Measurements from ENCODE around the gene HOXB7.

HOXB7 gene

DNA sequence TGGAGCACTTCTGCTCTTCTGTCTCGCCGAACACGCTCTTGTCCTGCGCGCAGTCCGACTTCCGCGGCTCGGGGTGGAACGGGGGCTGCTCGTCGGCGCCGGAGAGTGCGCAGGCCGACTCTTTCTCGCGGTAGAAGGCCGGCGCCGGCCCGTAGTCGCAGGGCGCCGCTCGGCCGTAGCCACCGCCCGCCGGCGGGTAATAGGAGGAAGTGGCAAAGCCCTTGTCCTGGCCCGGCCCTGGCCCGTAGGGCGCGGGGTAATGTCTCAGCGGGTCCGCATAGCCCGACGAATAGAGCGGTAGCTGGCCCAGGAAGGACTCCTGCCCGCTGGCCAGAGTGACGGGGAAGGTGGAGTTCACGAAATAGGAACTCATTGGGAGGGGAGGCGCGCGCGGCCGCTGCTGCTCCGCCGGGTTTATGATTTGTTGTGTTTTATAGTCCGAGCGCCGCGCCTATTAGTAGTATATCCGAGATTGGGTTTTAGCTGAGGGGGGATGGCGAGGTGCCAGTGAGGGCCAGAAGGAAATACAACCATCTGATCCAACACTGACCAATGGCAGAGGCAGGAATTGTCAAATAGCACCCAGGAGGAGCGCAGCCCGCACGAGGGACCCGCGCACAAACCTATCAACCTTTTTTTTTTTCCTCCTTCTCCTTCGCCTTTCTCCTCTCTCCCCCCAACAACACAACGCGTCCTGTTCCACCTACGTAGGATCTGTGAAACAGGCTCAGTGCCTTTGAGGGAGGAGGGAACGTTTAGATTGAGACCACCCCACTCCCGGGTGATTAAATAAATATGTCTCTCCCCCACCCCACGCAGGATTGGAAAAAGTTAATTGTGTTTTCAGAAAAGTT is 12.8 kb downstream of the HOXB7 start:
- Histone ChIP-seq H3K4me3 (ENCODE audit: low read length) (no peak overlapping the region), H3K36me3 (ENCODE audit: control insufficient read depth, insufficient read depth, low read length) (no peaks in the 10 kb centered on the region), H3K4me1 (ENCODE audit: control insufficient read depth, insufficient read depth, low read length) (peaks cover 4% of the 10 kb centered on the region; the same call in 1 of the 2 replicates), H3K27me3 (ENCODE audit: control insufficient read depth, insufficient read depth, low read length) (peaks cover 96% of the 10 kb centered on the region), H3K9me3 (ENCODE audit: control insufficient read depth, insufficient read depth, low read length) (no peaks in the 10 kb centered on the region), H3K27ac (ENCODE audit: low read length) (no peak overlapping the region)
- no peak for DNase-seq (ENCODE audit: low read depth, low spot score)
- no CpG with 5 or more reads among the region's 68 CpGs for WGBS (ENCODE audit: insufficient coverage, insufficient read length)

GRCh38 chr17:48597528-48597777 is 13.4 kb downstream of the HOXB7 start:
- DNase-seq (ENCODE audit: low read depth, low spot score) = no peak
- WGBS (ENCODE audit: insufficient coverage, insufficient read length) = no CpG with 5 or more reads among the region's 16 CpGs
- H3K36me3 ChIP-seq (ENCODE audit: control insufficient read depth, insufficient read depth, low read length) = no peaks in the 10 kb centered on the region
- peaks cover 96% of the 10 kb centered on the region for H3K27me3 ChIP-seq (ENCODE audit: control insufficient read depth, insufficient read depth, low read length)
- H3K27ac ChIP-seq (ENCODE audit: low read length) = no peak overlapping the region
- H3K9me3 ChIP-seq (ENCODE audit: control insufficient read depth, insufficient read depth, low read length) = no peaks in the 10 kb centered on the region
- peaks cover 4% of the 10 kb centered on the region; the same call in 1 of the 2 replicates for H3K4me1 ChIP-seq (ENCODE audit: control insufficient read depth, insufficient read depth, low read length)
- H3K4me3 ChIP-seq (ENCODE audit: low read length) = no peak overlapping the region

- no peaks in the 10 kb centered on the region for H3K36me3 ChIP-seq (ENCODE audit: control insufficient read depth, insufficient read depth, low read length)
- no peak overlapping the region for H3K27ac ChIP-seq (ENCODE audit: low read length)
- no peak overlapping the region for H3K4me3 ChIP-seq (ENCODE audit: low read length)
- peaks cover 4% of the 10 kb centered on the region; the same call in 1 of the 2 replicates for H3K4me1 ChIP-seq (ENCODE audit: control insufficient read depth, insufficient read depth, low read length)
- peaks cover 96% of the 10 kb centered on the region for H3K27me3 ChIP-seq (ENCODE audit: control insufficient read depth, insufficient read depth, low read length)
- no CpG with 5 or more reads among the region's 26 CpGs for WGBS (ENCODE audit: insufficient coverage, insufficient read length)
- DNase-seq (ENCODE audit: low read depth, low spot score) = no peak
- no peaks in the 10 kb centered on the region for H3K9me3 ChIP-seq (ENCODE audit: control insufficient read depth, insufficient read depth, low read length)
Measured at GRCh38 chr17:48596735-48597527, 13.9 kb downstream of the HOXB7 start.

- no peak for DNase-seq (ENCODE audit: low read depth, low spot score)
- Histone ChIP-seq H3K4me1 (ENCODE audit: control insufficient read depth, insufficient read depth, low read length) (0 out of 2 replicates have a peak, but pooled peaks cover 4% of the 10 kb centered on the region), H3K36me3 (ENCODE audit: control insufficient read depth, insufficient read depth, low read length) (no peaks in the 10 kb centered on the region), H3K4me3 (ENCODE audit: low read length) (no peak overlapping the region), H3K9me3 (ENCODE audit: control insufficient read depth, insufficient read depth, low read length) (no peaks in the 10 kb centered on the region), H3K27ac (ENCODE audit: low read length) (no peak overlapping the region), H3K27me3 (ENCODE audit: control insufficient read depth, insufficient read depth, low read length) (peaks cover 96% of the 10 kb centered on the region)
- no CpG with 5 or more reads among the region's 54 CpGs for WGBS (ENCODE audit: insufficient coverage, insufficient read length)
Measured at GRCh38 chr17:48596000-48596734, 14.7 kb downstream of the HOXB7 start.

- whole genome bisulfite sequencing (ENCODE audit: insufficient coverage, insufficient read length) = no CpG with 5 or more reads among the region's 25 CpGs
- peaks cover 96% of the 10 kb centered on the region for H3K27me3 ChIP-seq (ENCODE audit: control insufficient read depth, insufficient read depth, low read length)
- no peak overlapping the region for H3K4me3 ChIP-seq (ENCODE audit: low read length)
- no peak for DNase-seq (ENCODE audit: low read depth, low spot score)
- H3K27ac ChIP-seq (ENCODE audit: low read length) = no peak overlapping the region
- H3K9me3 ChIP-seq (ENCODE audit: control insufficient read depth, insufficient read depth, low read length) = no peaks in the 10 kb centered on the region
- no peaks in the 10 kb centered on the region for H3K36me3 ChIP-seq (ENCODE audit: control insufficient read depth, insufficient read depth, low read length)
- H3K4me1 ChIP-seq (ENCODE audit: control insufficient read depth, insufficient read depth, low read length) = peaks cover 4% of the 10 kb centered on the region; the same call in 1 of the 2 replicates
Measured at GRCh38 chr17:48595278-48595999, 15.4 kb downstream of the HOXB7 start.

DNA sequence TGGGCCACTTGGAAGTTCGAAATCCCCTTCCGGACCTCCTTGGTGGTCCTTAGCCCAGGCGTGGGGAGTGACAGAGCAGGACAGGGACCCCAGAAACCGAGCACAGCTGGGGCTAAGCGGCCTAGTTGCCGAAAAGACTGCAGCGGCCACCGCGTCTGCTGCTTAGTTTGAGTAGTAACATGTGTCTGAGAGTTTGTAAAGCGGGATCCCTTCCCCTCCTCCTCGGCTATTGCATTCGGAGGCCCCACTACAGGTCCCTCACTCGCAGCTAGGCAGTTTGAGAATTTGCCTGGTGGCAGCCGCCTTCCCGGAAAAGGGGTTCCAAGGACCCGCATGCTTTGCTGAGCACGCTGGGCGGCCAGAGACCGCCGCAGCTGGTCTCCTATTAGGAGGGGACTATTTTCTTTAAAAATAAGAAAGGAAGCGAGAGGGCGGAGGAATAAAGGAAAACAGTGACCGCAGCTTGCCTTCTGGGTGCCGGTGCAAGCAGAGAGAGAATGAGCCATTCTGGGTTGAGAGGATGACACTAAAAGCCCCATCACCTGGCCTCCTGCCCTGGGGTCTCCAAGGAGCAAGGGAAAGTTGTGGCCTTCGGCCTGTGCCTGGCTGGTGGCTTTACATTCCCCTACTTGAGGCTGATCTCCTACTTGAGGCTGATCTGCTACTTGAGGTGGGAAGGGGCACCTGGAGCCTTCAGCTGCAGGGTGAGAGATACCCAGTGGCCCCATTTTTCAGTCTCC is 16.1 kb downstream of the HOXB7 start:
- H3K27me3 ChIP-seq (ENCODE audit: control insufficient read depth, insufficient read depth, low read length) = peaks cover 96% of the 10 kb centered on the region

GRCh38 chr17:48593840-48594537 is 16.8 kb downstream of the HOXB7 start:
- no peak overlapping the region for H3K27ac ChIP-seq (ENCODE audit: low read length)
- WGBS (ENCODE audit: insufficient coverage, insufficient read length) = no CpG with 5 or more reads among the region's 37 CpGs
- peaks cover 96% of the 10 kb centered on the region for H3K27me3 ChIP-seq (ENCODE audit: control insufficient read depth, insufficient read depth, low read length)
- DNase-seq (ENCODE audit: low read depth, low spot score) = no peak
- peaks cover 5% of the 10 kb centered on the region; the same call in 1 of the 2 replicates for H3K4me1 ChIP-seq (ENCODE audit: control insufficient read depth, insufficient read depth, low read length)
- no peaks in the 10 kb centered on the region for H3K9me3 ChIP-seq (ENCODE audit: control insufficient read depth, insufficient read depth, low read length)
- H3K36me3 ChIP-seq (ENCODE audit: control insufficient read depth, insufficient read depth, low read length) = no peaks in the 10 kb centered on the region
- H3K4me3 ChIP-seq (ENCODE audit: low read length) = no peak overlapping the region

More for the DNA sequence above, 16.1 kb downstream of the HOXB7 start:
- WGBS (ENCODE audit: insufficient coverage, insufficient read length) = no CpG with 5 or more reads among the region's 25 CpGs
- Histone ChIP-seq H3K4me3 (ENCODE audit: low read length) (no peak overlapping the region), H3K9me3 (ENCODE audit: control insufficient read depth, insufficient read depth, low read length) (no peaks in the 10 kb centered on the region), H3K4me1 (ENCODE audit: control insufficient read depth, insufficient read depth, low read length) (peaks cover 5% of the 10 kb centered on the region; the same call in 1 of the 2 replicates), H3K36me3 (ENCODE audit: control insufficient read depth, insufficient read depth, low read length) (no peaks in the 10 kb centered on the region), H3K27ac (ENCODE audit: low read length) (no peak overlapping the region)
- DNase-seq (ENCODE audit: low read depth, low spot score) = no peak

- no peak for DNase-seq (ENCODE audit: low read depth, low spot score)
- H3K27me3 ChIP-seq (ENCODE audit: control insufficient read depth, insufficient read depth, low read length) = peaks cover 96% of the 10 kb centered on the region
- H3K4me3 ChIP-seq (ENCODE audit: low read length) = no peak within 1 kb of the TSS
- H3K9me3 ChIP-seq (ENCODE audit: control insufficient read depth, insufficient read depth, low read length) = no peaks in the 10 kb centered on the region
- no peaks in the 10 kb centered on the region for H3K36me3 ChIP-seq (ENCODE audit: control insufficient read depth, insufficient read depth, low read length)
- peaks cover 5% of the 10 kb centered on the region; the same call in 1 of the 2 replicates for H3K4me1 ChIP-seq (ENCODE audit: control insufficient read depth, insufficient read depth, low read length)
- WGBS (ENCODE audit: insufficient coverage, insufficient read length) = no CpG with 5 or more reads among the region's 50 CpGs
- H3K27ac ChIP-seq (ENCODE audit: low read length) = no peak within 1 kb of the TSS
Measured at GRCh38 chr17:48593126-48593829, 17.5 kb downstream of the HOXB7 start, which contains the start of gene HOXB5. Gene HOXB5 (minus strand): TSS chr17:48593779. CDS start chr17:48593682, 97 bp downstream.

Measured in iPS DF 6.9 (cell line).